Thyroid gland (tissue), 4 donors: ENCODE measurements around the gene CLIP4.

ENCODE experiments used
- POLR2A ChIP-seq, 2 donors: fragments of 450-650 bp; IDR thresholded peaks; one replicate each; pipeline ENCODE4 v1.6.1; 2017; ENCODE audit warnings: antibody characterized with exemption in 2 of 2, mild to moderate bottlenecking in 2 of 2, moderate library complexity in 1 of 2
- TF ChIP-seq, protein P1 (sequence below), 6 experiments: fragments of 200-600 bp in 3 of 6; fragments of 450-650 bp in 3 of 6; sonication (generic) in 3 of 6; IDR thresholded peaks; one replicate each; pipeline ENCODE4 v1.5.1; 2016 to 2019; ENCODE audit warnings: antibody characterized with exemption in 6 of 6, mild to moderate bottlenecking in 2 of 6, inconsistent platforms in 1 of 6, moderate library complexity in 1 of 6

DNA sequence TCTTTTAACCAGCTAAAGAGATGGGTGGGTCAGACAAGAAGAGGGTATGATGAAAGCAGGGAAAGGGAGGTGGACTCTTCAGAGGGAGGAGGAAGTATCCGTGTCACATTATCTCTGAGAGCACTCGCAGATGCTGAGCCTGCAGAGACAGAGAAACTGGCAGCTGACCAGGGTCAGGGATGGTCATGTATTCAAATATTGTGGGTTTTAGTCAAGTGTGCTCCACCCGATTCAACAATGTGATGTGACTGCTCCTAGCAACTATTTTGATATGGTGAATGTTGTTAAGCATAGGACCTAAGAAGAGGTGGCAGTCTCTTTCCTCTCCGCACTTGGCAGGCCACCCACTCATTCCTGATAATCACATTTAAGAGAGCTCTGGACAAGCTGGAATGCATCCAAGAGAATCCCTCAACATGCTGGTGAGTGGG is 1.3 kb upstream of the CLIP4 start:
- TF ChIP-seq, protein P1, sequence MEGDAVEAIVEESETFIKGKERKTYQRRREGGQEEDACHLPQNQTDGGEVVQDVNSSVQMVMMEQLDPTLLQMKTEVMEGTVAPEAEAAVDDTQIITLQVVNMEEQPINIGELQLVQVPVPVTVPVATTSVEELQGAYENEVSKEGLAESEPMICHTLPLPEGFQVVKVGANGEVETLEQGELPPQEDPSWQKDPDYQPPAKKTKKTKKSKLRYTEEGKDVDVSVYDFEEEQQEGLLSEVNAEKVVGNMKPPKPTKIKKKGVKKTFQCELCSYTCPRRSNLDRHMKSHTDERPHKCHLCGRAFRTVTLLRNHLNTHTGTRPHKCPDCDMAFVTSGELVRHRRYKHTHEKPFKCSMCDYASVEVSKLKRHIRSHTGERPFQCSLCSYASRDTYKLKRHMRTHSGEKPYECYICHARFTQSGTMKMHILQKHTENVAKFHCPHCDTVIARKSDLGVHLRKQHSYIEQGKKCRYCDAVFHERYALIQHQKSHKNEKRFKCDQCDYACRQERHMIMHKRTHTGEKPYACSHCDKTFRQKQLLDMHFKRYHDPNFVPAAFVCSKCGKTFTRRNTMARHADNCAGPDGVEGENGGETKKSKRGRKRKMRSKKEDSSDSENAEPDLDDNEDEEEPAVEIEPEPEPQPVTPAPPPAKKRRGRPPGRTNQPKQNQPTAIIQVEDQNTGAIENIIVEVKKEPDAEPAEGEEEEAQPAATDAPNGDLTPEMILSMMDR (IDR thresholded peaks at IDR 0.05), result no peak
- no peak for TF ChIP-seq POLR2A (IDR thresholded peaks at IDR 0.05)
